Fibroblast of lung (primary cell): ENCODE measurements around the gene FPGS.

ENCODE experiments used
- CTCF ChIP-seq, 2 donors: IDR thresholded peaks in 1 of 2; conservative IDR thresholded peaks in 1 of 2; 1 replicate in 1 of 2; 2 replicates in 1 of 2; pipeline ENCODE4 v1.5.1; 2011 to 2012; ENCODE audit warnings: low read length in 2 of 2, control low read depth in 1 of 2, inconsistent platforms in 1 of 2, low read depth in 1 of 2, mild to moderate bottlenecking in 1 of 2
- EZH2 ChIP-seq: IDR thresholded peaks from 2 replicates; pipeline ENCODE4 v1.5.1; 2012; ENCODE audit warnings: low read length, control low read depth, mild to moderate bottlenecking; ENCODE audit errors: missing control alignments

- TF ChIP-seq CTCF (conservative IDR thresholded peaks at IDR 0.05 in 1 of 2, IDR thresholded peaks at IDR 0.05 in 1 of 2; ENCODE audit: low read depth in 1 of 2, low read length in 2 of 2) (no peak), EZH2 (no peak)
These were observed 52.8 kb downstream of the FPGS start for GRCh38 chr9:127855522-127855921.
